Mesenteric fat pad (tissue), 1 donor: ENCODE results near the gene MAP4K4. TPM values are rescaled to one million over a fixed set of nuclear protein-coding genes. Genes with fewer than 3 reads are reported as not detected.

Experiments
- DNase-seq: peaks from one replicate; pipeline ENCODE4 v3.0.0-alpha.2; 2020; ENCODE audit warnings: low spot score
- total RNA-seq: library from RNA; stranded (reverse); fragmentation: NEBNext Ultra II Directional; extraction: Animal tissue kit (Norgen Biotek cat#: 25700); gene quantifications from one replicate; pipeline ENCODE4 v1.2.1, GENCODE V29; 2021
- donor health status: DM: yes; HTN: yes; CAD: no.

Gene MAP4K4
- total RNA-seq, 1 donor from 2014 or later, result 117 TPM

DNA sequence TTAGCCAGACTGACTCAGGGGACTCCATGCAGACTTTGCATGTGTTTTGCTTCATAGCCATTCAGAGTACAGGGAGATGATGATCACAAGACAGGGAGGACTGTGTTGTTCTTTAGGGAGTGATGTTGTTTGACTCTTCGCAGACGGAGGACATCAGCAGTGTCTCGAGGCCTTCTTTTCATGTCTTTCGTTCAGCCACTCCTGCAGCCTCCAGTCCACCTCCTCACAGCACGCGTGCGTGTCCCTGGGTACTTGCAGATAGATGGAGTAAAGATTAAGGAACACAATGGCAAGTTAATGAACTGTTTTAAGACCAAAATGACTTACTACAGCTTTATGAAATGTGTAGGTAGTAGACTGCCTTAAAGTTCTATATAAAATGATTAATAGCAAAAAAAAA is 114.7 kb downstream of the MAP4K4 start:
- no peak for DNase-seq

- DNase-seq, result no peak
Measured at GRCh38 chr2:101814752-101815151, 117.2 kb downstream of the MAP4K4 start.

GRCh38 chr2:101815154-101815553 is 117.6 kb downstream of the MAP4K4 start:
- DNase-seq, result no peak

GRCh38 chr2:101815739-101816391 is 118.4 kb downstream of the MAP4K4 start:
- DNase-seq, result no peak

DNA sequence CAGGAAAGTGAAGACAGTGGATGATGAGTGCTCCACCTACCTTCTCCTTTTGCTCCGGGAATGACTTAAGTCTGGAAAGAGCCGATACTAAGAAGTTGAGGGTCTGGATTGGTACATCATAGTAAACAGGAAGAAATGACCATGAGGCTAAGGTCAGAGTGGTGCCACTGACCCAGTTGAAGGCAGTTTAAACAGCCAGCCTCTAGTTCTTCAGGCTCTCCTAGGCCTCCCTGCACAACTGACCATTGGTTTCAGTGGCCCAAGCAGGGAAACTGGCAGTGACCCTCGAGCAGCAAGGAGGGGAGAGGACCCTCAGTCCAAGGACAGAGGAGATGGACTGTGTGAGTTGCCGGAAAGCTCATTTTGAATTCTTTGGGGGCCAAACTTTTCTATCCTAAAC is 119.1 kb downstream of the MAP4K4 start:
- DNase-seq, result no peak

GRCh38 chr2:101817481-101817880 is 120.0 kb downstream of the MAP4K4 start:
- no peak for DNase-seq

DNA sequence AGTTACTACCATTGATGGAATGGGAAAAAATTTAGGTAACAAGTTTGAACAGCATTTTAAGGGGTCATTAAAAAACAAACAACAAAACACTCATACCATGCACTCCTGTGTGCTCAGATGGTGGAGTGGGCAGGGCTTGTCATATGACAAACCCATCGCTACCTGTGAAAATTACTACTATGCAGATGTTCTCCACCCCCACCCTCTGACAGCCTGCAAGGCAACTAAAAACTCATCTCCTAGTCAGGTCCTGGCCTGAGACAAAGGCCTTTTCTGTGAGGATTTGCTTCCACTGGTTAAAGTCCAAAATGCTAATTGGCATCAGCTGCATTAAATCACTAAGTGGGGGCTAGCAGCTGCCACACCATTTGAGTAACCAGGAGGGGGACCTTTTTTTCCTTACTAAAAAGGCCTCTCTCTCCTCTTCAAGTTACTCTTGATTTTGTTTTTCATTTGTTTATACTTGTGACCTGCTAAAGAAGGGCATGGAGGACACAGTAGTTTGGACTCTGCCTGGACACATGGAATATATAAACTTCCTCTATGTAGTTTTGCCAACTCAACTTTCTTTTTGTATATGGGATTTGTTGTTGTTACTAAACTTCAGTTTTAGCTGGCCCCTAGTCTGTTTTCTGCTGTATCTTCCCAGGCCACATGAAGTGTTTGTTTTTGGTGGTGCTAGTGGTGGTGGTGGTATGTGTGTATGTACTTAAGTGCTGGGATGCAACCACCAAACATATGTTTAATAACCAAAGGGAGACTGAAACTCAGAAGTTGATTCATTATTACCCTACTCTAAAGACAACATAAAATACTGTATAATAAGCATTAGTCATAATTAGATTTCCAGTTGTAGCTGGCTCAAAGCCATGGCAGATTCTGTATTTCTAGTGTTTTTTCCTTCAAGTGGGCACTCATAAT is 121.3 kb downstream of the MAP4K4 start:
- no peak for DNase-seq

GRCh38 chr2:101820519-101820918 is 123.0 kb downstream of the MAP4K4 start:
- DNase-seq, result no peak

GRCh38 chr2:101821059-101821805 is 123.7 kb downstream of the MAP4K4 start:
- no peak for DNase-seq

DNA sequence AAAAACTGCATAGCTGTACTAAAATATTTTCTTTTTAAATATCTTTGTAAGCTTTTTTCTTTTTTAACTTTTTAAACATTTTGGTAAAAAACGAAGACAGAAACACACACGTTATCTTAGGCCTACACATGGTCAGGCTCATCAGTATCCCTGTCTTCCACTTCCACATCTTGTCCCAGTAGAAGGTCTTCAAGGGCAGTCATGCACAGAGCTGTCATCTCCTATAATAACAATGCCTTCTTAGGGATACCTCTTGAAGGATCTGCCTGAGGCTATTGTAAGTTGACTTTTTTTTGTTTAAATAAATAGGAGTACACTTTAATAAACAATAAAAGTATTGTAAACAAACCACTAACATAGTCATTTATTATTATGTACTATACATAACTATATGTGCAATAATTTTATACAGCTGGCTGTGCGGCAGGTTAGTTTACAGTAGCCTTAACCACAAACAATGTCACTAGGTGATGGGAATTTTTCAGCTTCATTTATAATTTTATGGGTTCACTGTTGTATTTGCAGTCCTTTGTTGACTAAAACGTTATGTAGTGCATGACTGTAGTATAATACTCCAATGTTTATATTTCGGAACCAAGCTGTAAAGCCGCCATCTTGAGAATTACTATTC is 124.4 kb downstream of the MAP4K4 start:
- no peak for DNase-seq

DNA sequence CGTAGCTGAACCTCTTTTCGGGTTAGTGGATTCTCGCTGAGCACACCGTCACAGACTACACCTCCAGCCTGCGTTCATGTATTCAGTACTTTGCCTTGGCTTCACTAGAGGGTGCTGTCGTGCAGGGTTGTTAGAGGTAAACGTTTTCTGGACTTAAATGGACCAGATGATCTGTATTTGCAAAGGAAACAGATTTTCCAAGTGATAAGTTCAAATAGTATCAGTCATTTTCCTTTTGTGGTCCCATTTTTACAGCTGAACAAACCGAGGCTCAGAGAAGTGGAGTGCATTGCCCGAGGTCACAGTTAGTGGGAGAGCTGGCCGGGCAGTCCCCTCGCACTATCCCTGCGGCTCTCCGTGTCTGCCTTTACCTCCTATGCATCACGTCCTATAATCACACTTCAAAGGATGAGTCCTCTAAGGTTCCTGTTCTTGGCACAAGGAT is 125.9 kb downstream of the MAP4K4 start:
- DNase-seq, result no peak

DNA sequence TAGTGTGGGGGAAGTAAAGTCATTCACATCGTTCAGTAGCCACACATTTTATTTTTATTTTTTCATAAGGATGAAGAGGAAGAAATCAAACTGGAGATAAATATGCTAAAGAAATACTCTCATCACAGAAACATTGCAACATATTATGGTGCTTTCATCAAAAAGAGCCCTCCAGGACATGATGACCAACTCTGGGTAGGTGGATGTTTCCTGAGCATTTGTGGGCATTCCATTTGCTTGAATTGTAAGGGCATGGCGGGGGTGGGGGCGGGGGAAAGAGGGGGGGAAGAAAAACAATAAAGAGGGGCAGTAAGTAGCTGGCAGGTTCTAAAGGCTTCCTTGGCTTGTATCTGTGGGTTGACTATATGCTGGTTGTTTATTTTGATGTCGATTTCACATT is 126.4 kb downstream of the MAP4K4 start:
- DNase-seq, result no peak

DNA sequence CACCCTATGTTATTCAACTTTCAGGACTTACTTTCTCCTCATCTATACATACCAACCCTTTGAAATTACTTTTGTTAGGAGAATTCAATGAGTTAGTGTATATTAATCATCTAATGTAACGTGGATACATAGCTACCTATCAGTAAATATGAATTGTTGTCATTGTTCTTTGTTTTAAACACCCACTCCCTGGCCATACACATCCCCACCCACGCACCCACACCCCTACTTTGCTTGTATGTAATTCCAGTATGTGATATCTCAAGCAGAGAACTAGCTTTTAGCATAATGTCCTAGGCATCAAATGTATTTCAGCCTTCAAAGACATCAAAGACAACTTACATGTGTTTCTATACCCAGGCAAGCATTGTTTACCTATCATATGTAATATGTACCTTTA is 129.2 kb downstream of the MAP4K4 start:
- no peak for DNase-seq

DNA sequence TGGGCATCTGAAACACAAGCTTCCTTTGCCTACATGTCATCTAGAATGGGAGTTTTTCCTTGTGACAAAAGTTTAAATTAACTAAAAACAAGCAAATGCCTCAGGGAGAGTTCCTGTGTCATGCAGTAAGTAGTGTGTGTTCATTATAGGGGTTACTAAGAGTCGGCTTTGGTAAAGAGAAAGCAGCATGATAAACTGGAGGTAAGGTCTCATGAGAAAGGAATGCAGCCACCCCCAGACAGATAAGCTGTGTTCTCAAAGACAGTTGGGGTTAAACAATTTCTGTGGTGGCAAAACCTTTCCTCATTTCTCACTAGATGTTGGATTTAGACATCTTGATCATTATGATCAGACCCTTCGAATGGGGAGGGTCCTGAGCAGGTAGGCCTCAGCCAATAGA is 129.7 kb downstream of the MAP4K4 start:
- no peak for DNase-seq

DNA sequence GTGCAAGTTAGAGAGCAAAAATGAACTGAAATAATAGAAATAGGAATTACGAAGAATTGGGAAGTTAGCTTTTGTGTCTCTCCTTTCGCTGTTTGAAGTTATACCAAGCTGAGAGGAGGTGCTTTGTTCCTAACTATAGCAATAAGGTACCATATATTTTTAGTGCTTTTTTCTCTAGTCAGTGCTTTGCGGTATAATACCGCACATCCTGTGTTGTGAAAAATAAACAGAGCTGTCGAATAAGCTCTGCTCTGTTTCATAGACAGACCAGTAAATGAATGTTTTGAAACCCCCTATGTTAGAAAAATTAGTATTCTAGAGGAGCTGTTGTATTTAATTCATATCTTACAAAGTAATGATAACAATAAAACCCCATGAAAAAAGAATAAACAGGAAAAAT is 130.8 kb downstream of the MAP4K4 start:
- no peak for DNase-seq

GRCh38 chr2:101828673-101829334 is 131.3 kb downstream of the MAP4K4 start:
- DNase-seq, result no peak

DNA sequence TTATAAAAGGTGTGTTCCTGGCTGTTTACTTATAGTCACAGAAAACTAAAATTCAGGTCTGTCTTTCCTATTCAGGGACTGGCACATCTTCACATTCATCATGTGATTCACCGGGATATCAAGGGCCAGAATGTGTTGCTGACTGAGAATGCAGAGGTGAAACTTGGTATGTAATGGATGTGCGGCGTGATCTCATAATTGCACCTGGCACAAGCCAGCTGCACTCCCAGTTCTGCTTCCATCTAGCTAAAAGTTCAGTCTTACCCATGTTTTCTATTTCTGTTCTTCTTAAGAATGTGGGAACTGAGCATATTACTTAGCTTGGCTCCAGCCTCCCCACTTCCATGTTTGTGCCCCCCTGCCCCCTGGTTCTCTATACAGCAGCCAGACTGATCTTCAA is 131.9 kb downstream of the MAP4K4 start:
- DNase-seq, result no peak

GRCh38 chr2:101830146-101830545 is 132.6 kb downstream of the MAP4K4 start:
- DNase-seq, result no peak

GRCh38 chr2:101830555-101830954 is 133.0 kb downstream of the MAP4K4 start:
- peak; percentile 74 for DNase-seq

GRCh38 chr2:101831351-101831865 is 133.9 kb downstream of the MAP4K4 start:
- no peak for DNase-seq

GRCh38 chr2:101832114-101832513 is 134.6 kb downstream of the MAP4K4 start:
- no peak for DNase-seq
